Coronary artery (tissue), 2 donors: Measurements from ENCODE around the gene LILRA6.
A peak's percentile ranks its signal among the peaks of the same experiment; 100 is the strongest.

Experiments
- DNase-seq: peaks from one replicate; pipeline ENCODE4 v3.0.0-alpha.2; 2017; ENCODE audit warnings: low spot score
- H3K27ac ChIP-seq, 2 donors: fragments of 200-600 bp; sonication (generic); one replicate each; pipeline ENCODE4 v1.5.1; 2016 to 2019
- H3K4me3 ChIP-seq: fragments of 200-600 bp; sonication (generic); 2 replicates; pipeline ENCODE4 v1.5.1; 2016; ENCODE audit warnings: mild to moderate bottlenecking, moderate library complexity
- TF ChIP-seq, protein P1 (sequence below): fragments of 200-600 bp; sonication (generic); IDR thresholded peaks from one replicate; pipeline ENCODE4 v1.5.1; 2019; ENCODE audit warnings: antibody characterized with exemption

The LILRA6 gene

DNA sequence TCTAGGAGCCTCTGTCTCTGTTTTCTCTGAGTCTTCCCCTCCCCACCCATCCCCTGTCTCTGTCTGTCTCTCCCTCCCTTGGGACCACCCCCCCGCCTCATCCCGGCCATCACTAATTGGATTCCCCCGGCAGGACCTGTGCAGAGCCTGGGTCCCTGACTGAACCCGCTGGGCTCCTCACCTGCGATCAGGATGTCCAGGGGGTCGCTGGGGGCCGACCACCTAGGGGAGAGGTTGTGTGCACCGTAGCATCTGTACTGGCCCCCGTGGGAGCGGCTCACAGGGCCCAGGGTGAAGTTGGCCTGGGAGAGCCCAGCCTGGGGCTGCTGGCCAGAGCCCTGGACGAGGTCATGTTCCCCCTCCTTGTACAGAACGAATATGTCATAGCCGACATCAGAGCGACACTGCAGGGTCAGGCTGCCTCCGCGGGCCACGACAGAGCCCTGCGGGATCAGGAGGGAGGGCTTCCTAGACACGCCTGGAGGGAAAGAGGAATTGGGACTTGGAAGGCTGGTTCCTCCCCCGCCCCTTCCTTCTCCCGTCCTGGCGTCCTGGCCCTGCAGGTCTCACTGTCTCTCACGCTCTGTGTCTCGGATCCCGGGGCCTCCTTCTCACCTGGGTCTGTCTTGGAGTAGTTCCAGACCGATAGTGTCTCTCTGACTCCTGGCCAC lies 12.7 kb upstream of the LILRA6 start:
- Histone ChIP-seq H3K4me3 (peak overlapping the region; percentile 53), H3K27ac (no peak overlapping the region)
- TF ChIP-seq, protein P1, sequence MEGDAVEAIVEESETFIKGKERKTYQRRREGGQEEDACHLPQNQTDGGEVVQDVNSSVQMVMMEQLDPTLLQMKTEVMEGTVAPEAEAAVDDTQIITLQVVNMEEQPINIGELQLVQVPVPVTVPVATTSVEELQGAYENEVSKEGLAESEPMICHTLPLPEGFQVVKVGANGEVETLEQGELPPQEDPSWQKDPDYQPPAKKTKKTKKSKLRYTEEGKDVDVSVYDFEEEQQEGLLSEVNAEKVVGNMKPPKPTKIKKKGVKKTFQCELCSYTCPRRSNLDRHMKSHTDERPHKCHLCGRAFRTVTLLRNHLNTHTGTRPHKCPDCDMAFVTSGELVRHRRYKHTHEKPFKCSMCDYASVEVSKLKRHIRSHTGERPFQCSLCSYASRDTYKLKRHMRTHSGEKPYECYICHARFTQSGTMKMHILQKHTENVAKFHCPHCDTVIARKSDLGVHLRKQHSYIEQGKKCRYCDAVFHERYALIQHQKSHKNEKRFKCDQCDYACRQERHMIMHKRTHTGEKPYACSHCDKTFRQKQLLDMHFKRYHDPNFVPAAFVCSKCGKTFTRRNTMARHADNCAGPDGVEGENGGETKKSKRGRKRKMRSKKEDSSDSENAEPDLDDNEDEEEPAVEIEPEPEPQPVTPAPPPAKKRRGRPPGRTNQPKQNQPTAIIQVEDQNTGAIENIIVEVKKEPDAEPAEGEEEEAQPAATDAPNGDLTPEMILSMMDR, result no peak
- DNase-seq, result peak; percentile 58

DNA sequence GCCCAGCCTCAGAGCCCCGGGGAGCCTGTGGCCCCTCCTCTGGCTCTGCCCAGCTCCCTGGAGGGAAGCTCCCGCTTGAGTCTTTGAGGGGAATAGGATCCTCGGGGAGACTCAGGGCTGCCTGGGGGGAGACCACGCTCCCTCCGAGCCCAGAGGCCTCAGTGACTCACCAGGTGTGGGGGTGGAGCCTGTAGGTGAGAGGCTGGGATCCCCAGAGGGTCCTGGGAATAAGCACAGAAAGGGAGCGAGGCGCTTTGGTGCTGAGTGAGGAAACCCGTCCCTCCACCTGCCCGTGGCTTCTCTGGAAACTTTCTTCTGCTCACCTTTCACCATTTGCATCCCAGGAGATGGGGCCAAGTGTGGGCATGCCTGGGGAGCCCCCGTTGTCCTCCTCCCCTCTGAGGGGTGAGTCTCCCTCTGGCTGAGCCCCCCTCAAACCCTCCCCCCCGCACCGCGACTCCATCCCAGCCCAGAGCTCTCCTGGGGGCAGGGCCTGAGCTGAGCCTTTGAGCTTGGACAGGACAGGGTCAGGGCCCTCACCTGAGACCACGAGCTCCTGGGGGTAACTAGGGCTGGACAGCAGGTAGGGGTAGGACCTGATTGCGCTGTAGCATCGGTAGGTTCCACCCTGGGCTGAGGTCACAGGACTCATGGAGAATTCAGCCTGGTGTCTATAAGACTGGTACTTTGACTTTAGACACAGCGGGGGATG lies 11.8 kb upstream of the LILRA6 start:
- TF ChIP-seq, protein P1, result no peak

DNA sequence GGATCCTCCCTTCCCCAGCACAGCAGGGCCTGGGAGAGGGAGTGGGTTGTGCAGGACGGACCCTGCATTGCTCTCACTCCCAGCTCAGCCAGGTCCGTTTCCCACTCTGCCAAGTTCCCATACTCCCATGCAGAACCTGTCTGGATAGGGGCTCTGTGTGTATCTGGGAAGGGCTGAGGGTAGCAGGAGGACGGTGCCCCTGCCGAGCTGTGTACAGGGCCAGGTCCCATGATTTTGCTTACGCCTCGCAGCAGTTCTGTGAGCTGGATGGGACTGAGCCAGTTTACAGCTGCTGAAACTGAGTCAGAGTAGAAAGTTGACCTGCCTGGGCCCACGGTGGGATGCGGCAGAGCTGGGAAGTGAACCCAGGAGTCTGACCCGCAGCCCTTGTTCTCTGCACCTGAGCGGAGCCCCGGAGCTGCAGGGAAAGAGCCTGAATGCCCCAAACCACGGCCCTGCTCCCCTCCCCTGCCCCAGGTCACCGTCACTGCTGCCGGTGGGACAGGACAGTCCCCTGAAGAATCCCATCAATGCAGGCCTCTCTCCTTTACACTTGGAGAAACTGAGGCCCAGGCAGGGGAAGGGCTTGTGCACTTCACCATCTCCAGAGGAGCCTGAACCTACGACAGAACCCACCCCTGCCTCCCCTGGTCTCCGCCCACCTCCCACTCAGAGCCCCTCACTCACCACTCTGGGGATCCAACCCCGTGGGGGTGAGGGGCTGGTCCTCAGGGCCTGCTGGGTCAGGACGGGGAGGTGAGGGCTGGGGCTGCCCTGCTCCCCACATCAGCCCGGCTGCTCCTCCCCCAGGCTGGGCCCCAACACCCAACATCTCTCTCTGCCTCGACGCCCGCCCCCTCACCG lies 11.0 kb upstream of the LILRA6 start:
- no peak overlapping the region for H3K27ac ChIP-seq
- no peak overlapping the region for H3K4me3 ChIP-seq
- peak; percentile 52 for DNase-seq
- TF ChIP-seq, protein P1, result no peak

More for the DNA sequence above, 11.8 kb upstream of the LILRA6 start:
- Histone ChIP-seq H3K27ac (peak overlapping the region in 1 of 2 donors; percentile 6), H3K4me3 (no peak overlapping the region)
- peak; percentile 68 for DNase-seq

DNA sequence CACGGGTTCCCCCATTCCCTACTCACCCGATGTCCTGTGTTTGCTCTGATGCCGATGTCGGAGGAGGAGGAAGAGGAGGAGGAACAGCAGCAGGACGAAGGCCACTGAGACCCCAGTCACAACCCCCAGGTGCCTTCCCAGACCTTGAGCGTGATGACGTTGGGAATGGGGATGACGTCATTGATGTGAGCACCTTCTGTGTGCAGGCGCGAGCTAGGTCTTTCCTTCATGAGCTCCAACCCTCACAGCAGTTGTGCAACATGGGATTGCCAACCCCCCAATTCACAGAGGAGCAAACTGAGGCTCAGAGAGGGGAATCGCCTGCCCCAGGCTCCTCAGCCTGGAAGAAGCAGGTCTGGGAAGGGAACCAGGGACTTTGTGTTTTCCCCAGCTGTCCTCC lies 10.3 kb upstream of the LILRA6 start:
- TF ChIP-seq, protein P1, result no peak
- no peak overlapping the region for H3K27ac ChIP-seq
- peak; percentile 45 for DNase-seq
- H3K4me3 ChIP-seq, result no peak overlapping the region

DNA sequence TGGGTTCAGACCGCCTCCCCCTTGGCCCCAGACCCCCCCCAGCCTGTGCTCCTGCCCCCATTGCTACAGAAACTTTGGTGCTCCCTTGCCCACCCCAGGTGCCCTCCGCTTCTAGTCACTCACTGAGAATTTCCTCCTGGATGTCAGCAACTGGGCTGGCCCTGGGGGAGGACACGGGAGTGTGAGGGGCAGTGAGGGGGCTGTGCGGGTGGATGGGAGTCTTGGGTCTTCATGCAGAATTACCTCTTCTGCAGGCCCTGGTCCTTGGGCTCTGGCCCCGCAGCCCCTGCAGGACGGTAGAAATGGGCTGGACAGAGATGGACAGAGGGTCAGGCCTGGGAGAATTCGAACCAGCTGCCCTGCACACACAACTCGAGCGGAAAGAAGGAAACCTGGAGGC lies 9.7 kb upstream of the LILRA6 start:
- peak; percentile 53 for DNase-seq
- TF ChIP-seq, protein P1, result no peak
- H3K4me3 ChIP-seq, result no peak overlapping the region
- H3K27ac ChIP-seq, result no peak overlapping the region

DNA sequence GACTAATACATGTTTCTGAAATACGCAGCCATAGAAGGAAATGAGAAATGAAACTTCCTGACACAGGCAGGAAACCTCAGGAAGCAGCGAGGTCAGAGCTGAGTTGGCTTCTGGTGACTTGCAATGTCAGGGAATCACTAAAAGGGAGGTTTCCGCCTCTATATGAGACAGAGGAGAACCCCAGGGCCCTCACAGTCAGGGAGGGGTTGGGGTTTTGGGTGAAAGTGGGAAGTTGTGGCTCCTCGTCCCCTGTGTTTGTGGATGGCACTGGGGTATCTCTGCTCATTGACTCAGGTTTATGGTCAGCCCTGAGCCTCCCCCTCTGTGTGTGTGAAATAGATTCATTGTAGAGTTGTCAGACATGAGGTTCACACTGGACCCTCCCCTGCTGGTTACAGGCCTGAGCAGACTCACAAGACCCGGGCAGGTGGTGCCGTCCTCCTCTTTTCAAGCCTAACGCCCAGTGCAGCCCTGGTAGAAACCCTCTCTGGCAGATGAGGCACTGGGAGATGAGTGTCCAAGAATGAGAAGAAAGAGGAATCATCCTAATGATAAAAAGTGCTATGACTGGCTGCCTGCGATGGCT lies 5.5 kb upstream of the LILRA6 start:
- TF ChIP-seq, protein P1, result no peak
- DNase-seq, result no peak
- Histone ChIP-seq H3K4me3 (no peak overlapping the region), H3K27ac (peak overlapping the region in 1 of 2 donors; percentile 64)
